ENCODE data around the gene TTC28.

DNA sequence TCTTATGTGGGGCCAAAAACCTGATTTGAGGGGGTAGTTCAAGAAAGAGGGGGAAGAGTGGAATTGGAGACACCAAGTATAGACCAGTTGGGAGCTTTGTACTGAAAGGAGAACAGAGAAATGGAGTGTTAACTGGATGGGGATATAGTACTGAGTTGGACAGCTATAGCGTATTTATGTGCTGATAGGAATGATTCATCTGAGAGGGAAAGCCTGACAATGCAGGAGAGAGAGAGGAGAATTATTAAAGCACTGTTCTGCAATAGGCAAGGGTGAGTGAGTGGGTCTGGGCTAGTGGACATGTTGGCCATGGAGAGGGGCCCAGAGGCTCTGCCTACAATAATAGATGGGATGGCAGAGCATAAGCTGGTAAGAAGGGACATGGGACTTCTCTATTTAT lies 707.7 kb downstream of the TTC28 start:
- TF ChIP-seq, protein P1, sequence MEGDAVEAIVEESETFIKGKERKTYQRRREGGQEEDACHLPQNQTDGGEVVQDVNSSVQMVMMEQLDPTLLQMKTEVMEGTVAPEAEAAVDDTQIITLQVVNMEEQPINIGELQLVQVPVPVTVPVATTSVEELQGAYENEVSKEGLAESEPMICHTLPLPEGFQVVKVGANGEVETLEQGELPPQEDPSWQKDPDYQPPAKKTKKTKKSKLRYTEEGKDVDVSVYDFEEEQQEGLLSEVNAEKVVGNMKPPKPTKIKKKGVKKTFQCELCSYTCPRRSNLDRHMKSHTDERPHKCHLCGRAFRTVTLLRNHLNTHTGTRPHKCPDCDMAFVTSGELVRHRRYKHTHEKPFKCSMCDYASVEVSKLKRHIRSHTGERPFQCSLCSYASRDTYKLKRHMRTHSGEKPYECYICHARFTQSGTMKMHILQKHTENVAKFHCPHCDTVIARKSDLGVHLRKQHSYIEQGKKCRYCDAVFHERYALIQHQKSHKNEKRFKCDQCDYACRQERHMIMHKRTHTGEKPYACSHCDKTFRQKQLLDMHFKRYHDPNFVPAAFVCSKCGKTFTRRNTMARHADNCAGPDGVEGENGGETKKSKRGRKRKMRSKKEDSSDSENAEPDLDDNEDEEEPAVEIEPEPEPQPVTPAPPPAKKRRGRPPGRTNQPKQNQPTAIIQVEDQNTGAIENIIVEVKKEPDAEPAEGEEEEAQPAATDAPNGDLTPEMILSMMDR (IDR thresholded peaks at IDR 0.05; ENCODE audit: insufficient read depth, low read depth, low read length), result no peak
- no peak for TF ChIP-seq EZH2 (IDR thresholded peaks at IDR 0.05; ENCODE audit: insufficient read depth, low read length)
